Prostate gland (tissue), 2 donors: ENCODE results near the gene DHH.

Experiments used
- POLR2A ChIP-seq: fragments of 450-650 bp; IDR thresholded peaks from one replicate; pipeline ENCODE4 v1.6.1; 2016; ENCODE audit warnings: antibody characterized with exemption, mild to moderate bottlenecking
- POLR2AphosphoS5 ChIP-seq: sonication (generic); formaldehyde crosslinking; IDR thresholded peaks from one replicate; pipeline ENCODE4 v1.6.1; 2017; ENCODE audit warnings: antibody characterized with exemption
- TF ChIP-seq, protein P1 (sequence below), 4 experiments: fragments of 200-600 bp in 2 of 4; fragments of 450-650 bp in 2 of 4; sonication (generic) in 2 of 4; IDR thresholded peaks; 1 replicate in 3 of 4; 2 replicates in 1 of 4; pipeline ENCODE4 v1.5.1; 2016 to 2019; ENCODE audit warnings: antibody characterized with exemption in 4 of 4, mild to moderate bottlenecking in 2 of 4, moderate library complexity in 2 of 4

DNA sequence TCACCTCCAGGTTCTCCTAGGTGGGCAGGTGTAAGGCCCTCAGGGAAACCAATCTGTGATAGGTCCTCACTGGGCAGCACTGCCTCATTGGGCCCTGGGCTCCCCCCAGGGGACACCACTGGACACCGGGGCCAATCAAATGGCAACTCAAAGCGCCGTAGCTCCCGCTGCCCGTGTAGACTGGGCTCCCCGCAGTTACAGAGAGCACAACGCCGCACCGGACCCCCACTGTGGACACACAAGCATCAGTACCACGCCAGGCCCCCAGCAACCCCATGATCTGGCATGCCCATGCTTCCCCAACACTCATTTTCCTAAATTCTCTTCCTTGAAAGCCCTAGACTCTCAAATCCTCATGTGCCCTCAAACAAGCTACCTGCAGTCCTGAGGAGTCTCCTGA, 40.1 kb downstream of the DHH start:
- TF ChIP-seq, protein P1, sequence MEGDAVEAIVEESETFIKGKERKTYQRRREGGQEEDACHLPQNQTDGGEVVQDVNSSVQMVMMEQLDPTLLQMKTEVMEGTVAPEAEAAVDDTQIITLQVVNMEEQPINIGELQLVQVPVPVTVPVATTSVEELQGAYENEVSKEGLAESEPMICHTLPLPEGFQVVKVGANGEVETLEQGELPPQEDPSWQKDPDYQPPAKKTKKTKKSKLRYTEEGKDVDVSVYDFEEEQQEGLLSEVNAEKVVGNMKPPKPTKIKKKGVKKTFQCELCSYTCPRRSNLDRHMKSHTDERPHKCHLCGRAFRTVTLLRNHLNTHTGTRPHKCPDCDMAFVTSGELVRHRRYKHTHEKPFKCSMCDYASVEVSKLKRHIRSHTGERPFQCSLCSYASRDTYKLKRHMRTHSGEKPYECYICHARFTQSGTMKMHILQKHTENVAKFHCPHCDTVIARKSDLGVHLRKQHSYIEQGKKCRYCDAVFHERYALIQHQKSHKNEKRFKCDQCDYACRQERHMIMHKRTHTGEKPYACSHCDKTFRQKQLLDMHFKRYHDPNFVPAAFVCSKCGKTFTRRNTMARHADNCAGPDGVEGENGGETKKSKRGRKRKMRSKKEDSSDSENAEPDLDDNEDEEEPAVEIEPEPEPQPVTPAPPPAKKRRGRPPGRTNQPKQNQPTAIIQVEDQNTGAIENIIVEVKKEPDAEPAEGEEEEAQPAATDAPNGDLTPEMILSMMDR (IDR thresholded peaks at IDR 0.05), result no peak
- TF ChIP-seq POLR2A (no peak), POLR2AphosphoS5 (no peak)
